K562 (cell line): ENCODE results near the gene WIF1. TPM values are rescaled to one million over a fixed set of nuclear protein-coding genes. Genes with fewer than 3 reads are reported as not detected.

Experiments
- ATF1 ChIP-seq, 2 experiments: fragments of 450-650 bp in 1 of 2; IDR thresholded peaks; 2 replicates each; pipeline ENCODE4 v1.6.1; 2016; ENCODE audit warnings: missing compliant biosample characterization in 1 of 2, missing genetic modification characterization in 1 of 2
- CUX1 ChIP-seq: fragments of 200-800 bp; sonication (Bioruptor generic); IDR thresholded peaks from 2 replicates; pipeline ENCODE4 v1.6.1; 2016; ENCODE audit warnings: missing genetic modification characterization, missing compliant biosample characterization
- ETS2 ChIP-seq: IDR thresholded peaks from 2 replicates; pipeline ENCODE4 v1.6.1; 2016; ENCODE audit warnings: borderline replicate concordance, missing genetic modification characterization, mild to moderate bottlenecking, moderate library complexity, missing compliant biosample characterization; ENCODE audit not compliant: poor library complexity, severe bottlenecking
- FOXJ3 ChIP-seq: sonication (generic); formaldehyde crosslinking; IDR thresholded peaks from 2 replicates; pipeline ENCODE4 v1.4.0; 2020; ENCODE audit warnings: mild to moderate bottlenecking, missing genetic modification reagents
- IRF9 ChIP-seq: fragments of 450-650 bp; IDR thresholded peaks from 2 replicates; pipeline ENCODE4 v1.6.1; 2016; ENCODE audit warnings: missing biosample characterization, missing genetic modification characterization
- JUND ChIP-seq, 2 experiments: IDR thresholded peaks; 2 replicates in 1 of 2; 3 replicates in 1 of 2; pipeline ENCODE4 v1.6.1; 2011; ENCODE audit warnings: borderline replicate concordance in 2 of 2, low read depth in 2 of 2, low read length in 2 of 2, improper control_type of control experiment in 1 of 2, missing biosample characterization in 1 of 2, missing genetic modification characterization in 1 of 2, missing genetic modification reagents in 1 of 2
- MXI1 ChIP-seq: IDR thresholded peaks from 2 replicates; pipeline ENCODE4 v1.6.1; 2011; ENCODE audit warnings: low read depth, mild to moderate bottlenecking, improper control_type of control experiment, low read length
- THRAP3 ChIP-seq: fragments of 450-650 bp; IDR thresholded peaks from 2 replicates; pipeline ENCODE4 v1.6.1; 2016; ENCODE audit warnings: mild to moderate bottlenecking, inconsistent platforms, borderline replicate concordance
- ZBTB43 ChIP-seq: sonication (generic); formaldehyde crosslinking; IDR thresholded peaks from 2 replicates; pipeline ENCODE4 v1.8.0; 2023; ENCODE audit warnings: mild to moderate bottlenecking, missing genetic modification reagents
- ZNF175 ChIP-seq: fragments of 200-800 bp; sonication (Bioruptor generic); IDR thresholded peaks from 2 replicates; pipeline ENCODE4 v1.6.1; 2016; ENCODE audit warnings: low read depth, mild to moderate bottlenecking, missing genetic modification characterization, missing compliant biosample characterization
- ZNF384 ChIP-seq: IDR thresholded peaks from 2 replicates; pipeline ENCODE4 v1.6.1; 2012; ENCODE audit warnings: low read depth, low read length, improper control_type of control experiment
- ZNF79 ChIP-seq: fragments of 250-450 bp; sonication (Bioruptor Pico); IDR thresholded peaks from 2 replicates; pipeline ENCODE4 v1.4.0; 2020; ENCODE audit warnings: low read depth, mild to moderate bottlenecking, moderate library complexity
- polyA plus RNA-seq, 8 experiments: library from polyadenylated mRNA; depleted of rRNA in 4 of 8; stranded (reverse) in 5 of 8; unstranded in 3 of 8; fragments of >200 nt; fragmentation: Nextera tagmentation in 2 of 8; fragmentation: Illumina TruSeq in 1 of 8; extraction: Ambion mirVana in 2 of 8; extraction: Trizol in 1 of 8; gene quantifications; 2 replicates each; pipeline versions ENCODE4 v1.2.1 to v1.2.3, GENCODE V29; 2011 to 2014; ENCODE audit warnings: inconsistent platforms in 1 of 8, missing spikeins in 1 of 8
- total RNA-seq, 7 experiments: library from RNA; depleted of rRNA in 6 of 7; stranded (reverse); fragments of >200 nt in 6 of 7; fragmentation: Illumina TruSeq in 2 of 7; extraction: Trizol in 2 of 7; gene quantifications; 2 replicates each; pipeline versions ENCODE4 v1.2.1 to v1.2.3, GENCODE V29; 2011 to 2021; ENCODE audit warnings: low replicate concordance in 1 of 7
- TF ChIP-seq, protein P1 (sequence below): sonication (generic); formaldehyde crosslinking; IDR thresholded peaks from 2 replicates; pipeline ENCODE4 v1.8.0; 2022; ENCODE audit warnings: mild to moderate bottlenecking, missing genetic modification reagents
- TF ChIP-seq, protein P2 (sequence below): fragments of 250-450 bp; sonication (Bioruptor Pico); IDR thresholded peaks from 2 replicates; pipeline ENCODE4 v1.5.0; 2021

The WIF1 gene
- total and polyA plus RNA-seq, 9 of the 15 experiments (the other 6 are each of a cell fraction or from before 2014, with no cell fraction given) = not detected

DNA sequence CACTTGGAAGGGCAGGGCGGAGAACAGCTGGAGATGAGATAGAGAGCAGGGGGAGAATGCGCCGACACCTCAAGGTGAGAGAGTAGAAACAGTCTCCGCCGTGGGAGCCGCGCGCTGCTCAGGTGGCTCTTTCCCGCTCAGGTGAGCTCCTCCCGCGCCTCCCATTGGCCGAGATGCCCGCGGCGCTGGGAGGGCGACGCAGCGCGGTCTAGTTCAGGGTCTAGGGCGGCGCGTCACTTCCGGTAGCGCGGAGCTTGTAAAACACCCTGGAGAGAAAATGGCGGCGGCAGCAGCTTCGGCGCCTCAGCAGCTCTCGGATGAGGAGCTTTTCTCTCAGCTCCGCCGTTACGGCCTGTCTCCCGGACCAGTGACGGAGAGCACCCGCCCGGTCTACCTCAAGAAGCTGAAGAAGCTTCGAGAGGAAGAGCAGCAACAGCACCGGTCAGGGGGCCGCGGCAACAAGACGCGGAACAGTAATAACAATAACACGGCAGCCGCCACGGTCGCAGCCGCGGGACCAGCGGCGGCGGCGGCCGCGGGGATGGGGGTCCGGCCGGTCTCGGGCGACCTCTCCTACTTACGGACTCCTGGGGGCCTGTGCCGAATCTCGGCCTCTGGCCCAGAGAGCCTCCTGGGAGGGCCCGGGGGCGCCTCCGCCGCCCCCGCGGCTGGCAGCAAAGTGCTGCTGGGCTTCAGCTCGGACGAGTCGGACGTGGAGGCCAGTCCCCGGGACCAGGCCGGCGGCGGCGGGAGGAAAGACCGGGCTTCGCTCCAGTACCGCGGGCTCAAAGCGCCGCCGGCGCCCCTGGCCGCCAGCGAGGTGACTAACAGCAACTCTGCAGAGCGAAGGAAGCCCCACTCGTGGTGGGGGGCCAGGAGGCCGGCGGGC lies 48.5 kb upstream of the WIF1 start, which contains the start of gene LEMD3 (continued):
- TF ChIP-seq JUND (IDR thresholded peaks at IDR 0.05; ENCODE audit: borderline replicate concordance, low read depth, low read length) (peak; percentile 33; the same call in 1 of the 2 replicates), JUND (tag; IDR thresholded peaks at IDR 0.05; ENCODE audit: borderline replicate concordance, low read depth, low read length) (no peak; the same call in 2 of the 3 replicates), ZNF175 (CRISPR knock-in tag) (no peak), CUX1 (no peak), ETS2 (tag) (no peak), FOXJ3 (CRISPR knock-in tag) (no peak), MXI1 (no peak), IRF9 (no peak), ZNF79 (no peak), ZBTB43 (CRISPR knock-in tag) (no peak), ATF1 (CRISPR knock-in tag; IDR thresholded peaks at IDR 0.05) (peak; percentile 86), ATF1 (tag; IDR thresholded peaks at IDR 0.05) (peak; percentile 96), ZNF384 (no peak), THRAP3 (no peak)
- TF ChIP-seq, protein P1, sequence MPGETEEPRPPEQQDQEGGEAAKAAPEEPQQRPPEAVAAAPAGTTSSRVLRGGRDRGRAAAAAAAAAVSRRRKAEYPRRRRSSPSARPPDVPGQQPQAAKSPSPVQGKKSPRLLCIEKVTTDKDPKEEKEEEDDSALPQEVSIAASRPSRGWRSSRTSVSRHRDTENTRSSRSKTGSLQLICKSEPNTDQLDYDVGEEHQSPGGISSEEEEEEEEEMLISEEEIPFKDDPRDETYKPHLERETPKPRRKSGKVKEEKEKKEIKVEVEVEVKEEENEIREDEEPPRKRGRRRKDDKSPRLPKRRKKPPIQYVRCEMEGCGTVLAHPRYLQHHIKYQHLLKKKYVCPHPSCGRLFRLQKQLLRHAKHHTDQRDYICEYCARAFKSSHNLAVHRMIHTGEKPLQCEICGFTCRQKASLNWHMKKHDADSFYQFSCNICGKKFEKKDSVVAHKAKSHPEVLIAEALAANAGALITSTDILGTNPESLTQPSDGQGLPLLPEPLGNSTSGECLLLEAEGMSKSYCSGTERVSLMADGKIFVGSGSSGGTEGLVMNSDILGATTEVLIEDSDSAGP = no peak
- TF ChIP-seq, protein P2, sequence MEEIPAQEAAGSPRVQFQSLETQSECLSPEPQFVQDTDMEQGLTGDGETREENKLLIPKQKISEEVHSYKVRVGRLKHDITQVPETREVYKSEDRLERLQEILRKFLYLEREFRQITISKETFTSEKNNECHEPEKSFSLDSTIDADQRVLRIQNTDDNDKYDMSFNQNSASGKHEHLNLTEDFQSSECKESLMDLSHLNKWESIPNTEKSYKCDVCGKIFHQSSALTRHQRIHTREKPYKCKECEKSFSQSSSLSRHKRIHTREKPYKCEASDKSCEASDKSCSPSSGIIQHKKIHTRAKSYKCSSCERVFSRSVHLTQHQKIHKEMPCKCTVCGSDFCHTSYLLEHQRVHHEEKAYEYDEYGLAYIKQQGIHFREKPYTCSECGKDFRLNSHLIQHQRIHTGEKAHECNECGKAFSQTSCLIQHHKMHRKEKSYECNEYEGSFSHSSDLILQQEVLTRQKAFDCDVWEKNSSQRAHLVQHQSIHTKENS = no peak
